PC-9 (cell line): Measurements from ENCODE around the gene FARP1.

Experiments
- CTCF ChIP-seq: fragments of 200-600 bp; sonication (generic); conservative IDR thresholded peaks from 2 replicates; pipeline ENCODE4 v1.6.1; 2017; ENCODE audit warnings: mixed run types, antibody characterized with exemption, mild to moderate bottlenecking, moderate library complexity
- EZH2 ChIP-seq: fragments of 200-600 bp; sonication (generic); IDR thresholded peaks from 2 replicates; pipeline ENCODE4 v1.8.0; 2017; ENCODE audit warnings: antibody characterized with exemption, low read depth

- TF ChIP-seq CTCF (no peak), EZH2 (no peak)
Observed at GRCh38 chr13:98171900-98172589, 29.2 kb downstream of the FARP1 start.
